ENCODE measurements around the gene CLEC2D.

CLEC2D gene

GRCh38 chr12:9719790-9720189 is 50.3 kb downstream of the CLEC2D start:
- H3K36me3 ChIP-seq (ENCODE audit: control insufficient read depth in 5 of 5, insufficient read depth in 5 of 5, low read length in 5 of 5), result no peaks in the 10 kb centered on the region

GRCh38 chr12:9721394-9722092 is 52.0 kb downstream of the CLEC2D start:
- H3K9ac ChIP-seq (ENCODE audit: low read length in 5 of 5), result no peak overlapping the region
- H3K27me3 ChIP-seq (ENCODE audit: control insufficient read depth in 5 of 5, insufficient read depth in 4 of 5, low read length in 5 of 5), result no peaks in the 10 kb centered on the region
- no peaks in the 10 kb centered on the region for H3K4me1 ChIP-seq (ENCODE audit: control insufficient read depth in 5 of 5, insufficient read depth in 5 of 5, low read length in 5 of 5)
- H3K4me3 ChIP-seq (ENCODE audit: low read depth in 1 of 5, low read length in 5 of 5), result no peak overlapping the region
- no peak overlapping the region for H3K27ac ChIP-seq (ENCODE audit: low read depth, low read length)
- H3K9me3 ChIP-seq (ENCODE audit: control insufficient read depth in 5 of 5, low read length in 5 of 5), result no peaks in the 10 kb centered on the region
- H3K36me3 ChIP-seq (ENCODE audit: control insufficient read depth in 5 of 5, insufficient read depth in 5 of 5, low read length in 5 of 5), result no peaks in the 10 kb centered on the region

More at GRCh38 chr12:9719790-9720189, 50.3 kb downstream of the CLEC2D start:
- Histone ChIP-seq H3K4me3 (ENCODE audit: low read depth in 1 of 5, low read length in 5 of 5) (no peak overlapping the region), H3K27ac (ENCODE audit: low read depth, low read length) (no peak overlapping the region), H3K9ac (ENCODE audit: low read length in 5 of 5) (no peak overlapping the region), H3K9me3 (ENCODE audit: control insufficient read depth in 5 of 5, low read length in 5 of 5) (no peaks in the 10 kb centered on the region), H3K27me3 (ENCODE audit: control insufficient read depth in 5 of 5, insufficient read depth in 4 of 5, low read length in 5 of 5) (no peaks in the 10 kb centered on the region), H3K4me1 (ENCODE audit: control insufficient read depth in 5 of 5, insufficient read depth in 5 of 5, low read length in 5 of 5) (no peaks in the 10 kb centered on the region)

GRCh38 chr12:9724023-9724422 is 54.5 kb downstream of the CLEC2D start:
- H3K27ac ChIP-seq (ENCODE audit: low read depth, low read length), result no peak overlapping the region
- H3K4me3 ChIP-seq (ENCODE audit: low read depth in 1 of 5, low read length in 5 of 5), result no peak overlapping the region
- no peaks in the 10 kb centered on the region for H3K9me3 ChIP-seq (ENCODE audit: control insufficient read depth in 5 of 5, low read length in 5 of 5)
- no peaks in the 10 kb centered on the region for H3K27me3 ChIP-seq (ENCODE audit: control insufficient read depth in 5 of 5, insufficient read depth in 4 of 5, low read length in 5 of 5)
- H3K4me1 ChIP-seq (ENCODE audit: control insufficient read depth in 5 of 5, insufficient read depth in 5 of 5, low read length in 5 of 5), result no peaks in the 10 kb centered on the region
- no peak overlapping the region for H3K9ac ChIP-seq (ENCODE audit: low read length in 5 of 5)
- H3K36me3 ChIP-seq (ENCODE audit: control insufficient read depth in 5 of 5, insufficient read depth in 5 of 5, low read length in 5 of 5), result no peaks in the 10 kb centered on the region

- H3K9me3 ChIP-seq (ENCODE audit: control insufficient read depth in 5 of 5, low read length in 5 of 5), result no peaks in the 10 kb centered on the region
- H3K4me3 ChIP-seq (ENCODE audit: low read depth in 1 of 5, low read length in 5 of 5), result no peak overlapping the region
- no peaks in the 10 kb centered on the region for H3K36me3 ChIP-seq (ENCODE audit: control insufficient read depth in 5 of 5, insufficient read depth in 5 of 5, low read length in 5 of 5)
- no peak overlapping the region for H3K27ac ChIP-seq (ENCODE audit: low read depth, low read length)
- no peak overlapping the region for H3K9ac ChIP-seq (ENCODE audit: low read length in 5 of 5)
- H3K27me3 ChIP-seq (ENCODE audit: control insufficient read depth in 5 of 5, insufficient read depth in 4 of 5, low read length in 5 of 5), result no peaks in the 10 kb centered on the region
- no peaks in the 10 kb centered on the region for H3K4me1 ChIP-seq (ENCODE audit: control insufficient read depth in 5 of 5, insufficient read depth in 5 of 5, low read length in 5 of 5)
Measured at GRCh38 chr12:9725213-9725870, 55.8 kb downstream of the CLEC2D start.

- Histone ChIP-seq H3K27me3 (ENCODE audit: control insufficient read depth in 5 of 5, insufficient read depth in 4 of 5, low read length in 5 of 5) (no peaks in the 10 kb centered on the region), H3K9me3 (ENCODE audit: control insufficient read depth in 5 of 5, low read length in 5 of 5) (no peaks in the 10 kb centered on the region), H3K4me1 (ENCODE audit: control insufficient read depth in 5 of 5, insufficient read depth in 5 of 5, low read length in 5 of 5) (no peaks in the 10 kb centered on the region), H3K36me3 (ENCODE audit: control insufficient read depth in 5 of 5, insufficient read depth in 5 of 5, low read length in 5 of 5) (no peaks in the 10 kb centered on the region), H3K27ac (ENCODE audit: low read depth, low read length) (no peak overlapping the region), H3K9ac (ENCODE audit: low read length in 5 of 5) (no peak overlapping the region), H3K4me3 (ENCODE audit: low read depth in 1 of 5, low read length in 5 of 5) (no peak overlapping the region)
Measured at GRCh38 chr12:9727813-9728212, 58.3 kb downstream of the CLEC2D start.

- Histone ChIP-seq H3K4me3 (ENCODE audit: low read depth in 1 of 5, low read length in 5 of 5) (no peak overlapping the region), H3K9ac (ENCODE audit: low read length in 5 of 5) (no peak overlapping the region), H3K27ac (ENCODE audit: low read depth, low read length) (no peak overlapping the region), H3K4me1 (ENCODE audit: control insufficient read depth in 5 of 5, insufficient read depth in 5 of 5, low read length in 5 of 5) (no peaks in the 10 kb centered on the region), H3K27me3 (ENCODE audit: control insufficient read depth in 5 of 5, insufficient read depth in 4 of 5, low read length in 5 of 5) (no peaks in the 10 kb centered on the region), H3K36me3 (ENCODE audit: control insufficient read depth in 5 of 5, insufficient read depth in 5 of 5, low read length in 5 of 5) (no peaks in the 10 kb centered on the region), H3K9me3 (ENCODE audit: control insufficient read depth in 5 of 5, low read length in 5 of 5) (no peaks in the 10 kb centered on the region)
Measured at GRCh38 chr12:9729082-9729481, 59.6 kb downstream of the CLEC2D start.

- Histone ChIP-seq H3K27ac (ENCODE audit: low read depth, low read length) (no peak overlapping the region), H3K27me3 (ENCODE audit: control insufficient read depth in 5 of 5, insufficient read depth in 4 of 5, low read length in 5 of 5) (no peaks in the 10 kb centered on the region), H3K4me1 (ENCODE audit: control insufficient read depth in 5 of 5, insufficient read depth in 5 of 5, low read length in 5 of 5) (no peaks in the 10 kb centered on the region), H3K36me3 (ENCODE audit: control insufficient read depth in 5 of 5, insufficient read depth in 5 of 5, low read length in 5 of 5) (no peaks in the 10 kb centered on the region), H3K9me3 (ENCODE audit: control insufficient read depth in 5 of 5, low read length in 5 of 5) (no peaks in the 10 kb centered on the region), H3K9ac (ENCODE audit: low read length in 5 of 5) (no peak overlapping the region), H3K4me3 (ENCODE audit: low read depth in 1 of 5, low read length in 5 of 5) (no peak overlapping the region)
Measured at GRCh38 chr12:9730011-9730410, 60.5 kb downstream of the CLEC2D start.

GRCh38 chr12:9730591-9730990 is 61.1 kb downstream of the CLEC2D start:
- no peaks in the 10 kb centered on the region for H3K4me1 ChIP-seq (ENCODE audit: control insufficient read depth in 5 of 5, insufficient read depth in 5 of 5, low read length in 5 of 5)
- H3K9ac ChIP-seq (ENCODE audit: low read length in 5 of 5), result no peak overlapping the region
- no peak overlapping the region for H3K27ac ChIP-seq (ENCODE audit: low read depth, low read length)
- H3K9me3 ChIP-seq (ENCODE audit: control insufficient read depth in 5 of 5, low read length in 5 of 5), result no peaks in the 10 kb centered on the region
- no peaks in the 10 kb centered on the region for H3K36me3 ChIP-seq (ENCODE audit: control insufficient read depth in 5 of 5, insufficient read depth in 5 of 5, low read length in 5 of 5)
- H3K27me3 ChIP-seq (ENCODE audit: control insufficient read depth in 5 of 5, insufficient read depth in 4 of 5, low read length in 5 of 5), result no peaks in the 10 kb centered on the region
- H3K4me3 ChIP-seq (ENCODE audit: low read depth in 1 of 5, low read length in 5 of 5), result no peak overlapping the region

- peak overlapping the region; percentile 5 for H3K27ac ChIP-seq (ENCODE audit: low read depth, low read length)
- H3K4me1 ChIP-seq (ENCODE audit: control insufficient read depth in 5 of 5, insufficient read depth in 5 of 5, low read length in 5 of 5), result no peaks in the 10 kb centered on the region
- H3K9ac ChIP-seq (ENCODE audit: low read length in 5 of 5), result no peak overlapping the region
- no peaks in the 10 kb centered on the region for H3K36me3 ChIP-seq (ENCODE audit: control insufficient read depth in 5 of 5, insufficient read depth in 5 of 5, low read length in 5 of 5)
- no peaks in the 10 kb centered on the region for H3K9me3 ChIP-seq (ENCODE audit: control insufficient read depth in 5 of 5, low read length in 5 of 5)
- no peak overlapping the region for H3K4me3 ChIP-seq (ENCODE audit: low read depth in 1 of 5, low read length in 5 of 5)
- no peaks in the 10 kb centered on the region for H3K27me3 ChIP-seq (ENCODE audit: control insufficient read depth in 5 of 5, insufficient read depth in 4 of 5, low read length in 5 of 5)
Measured at GRCh38 chr12:9731393-9731792, 61.9 kb downstream of the CLEC2D start.

GRCh38 chr12:9731797-9732196 is 62.3 kb downstream of the CLEC2D start:
- Histone ChIP-seq H3K4me1 (ENCODE audit: control insufficient read depth in 5 of 5, insufficient read depth in 5 of 5, low read length in 5 of 5) (peaks cover 0 to 3% (median 0%) of the 10 kb centered on the region in 5 donors), H3K4me3 (ENCODE audit: low read depth in 1 of 5, low read length in 5 of 5) (no peak overlapping the region), H3K9me3 (ENCODE audit: control insufficient read depth in 5 of 5, low read length in 5 of 5) (no peaks in the 10 kb centered on the region), H3K36me3 (ENCODE audit: control insufficient read depth in 5 of 5, insufficient read depth in 5 of 5, low read length in 5 of 5) (no peaks in the 10 kb centered on the region), H3K27ac (ENCODE audit: low read depth, low read length) (peak overlapping the region; percentile 5), H3K27me3 (ENCODE audit: control insufficient read depth in 5 of 5, insufficient read depth in 4 of 5, low read length in 5 of 5) (no peaks in the 10 kb centered on the region), H3K9ac (ENCODE audit: low read length in 5 of 5) (no peak overlapping the region)

Measured in subcutaneous abdominal adipose tissue (tissue), 5 donors.